Measurements from ENCODE around the gene TRMT61A.

Gene TRMT61A

GRCh38 chr14:103578401-103579075, 49.5 kb downstream of the TRMT61A start:
- no peak for TF ChIP-seq CTCF (IDR thresholded peaks at IDR 0.05; ENCODE audit: low read depth, low read length, missing control alignments)
- DNase-seq (ENCODE audit: low read depth) = no peak
- no peak overlapping the region for H3K4me3 ChIP-seq (ENCODE audit: low read depth, low read length)
- in situ Hi-C loops (cut with HindIII; ENCODE audit: low sequenced_read_pairs) = loop anchor here (10.0 kb wide), 1 partner anchor 116 kb away; no protein-coding TSS in a partner anchor

- DNase-seq (ENCODE audit: low read depth) = no peak
- no peak overlapping the region for H3K4me3 ChIP-seq (ENCODE audit: low read depth, low read length)
- in situ Hi-C loops (cut with HindIII; ENCODE audit: low sequenced_read_pairs) = no loop called here
- no peak for TF ChIP-seq CTCF (IDR thresholded peaks at IDR 0.05; ENCODE audit: low read depth, low read length, missing control alignments)
Observed at GRCh38 chr14:103581206-103581605, 52.2 kb downstream of the TRMT61A start.

- TF ChIP-seq CTCF (IDR thresholded peaks at IDR 0.05; ENCODE audit: low read depth, low read length, missing control alignments) = no peak
- H3K4me3 ChIP-seq (ENCODE audit: low read depth, low read length) = no peak overlapping the region
- in situ Hi-C loops (cut with HindIII; ENCODE audit: low sequenced_read_pairs) = no loop called here
- no peak for DNase-seq (ENCODE audit: low read depth)
Observed at GRCh38 chr14:103581954-103582703, 53.1 kb downstream of the TRMT61A start.

GRCh38 chr14:103584326-103584915, 55.4 kb downstream of the TRMT61A start:
- no peak for TF ChIP-seq CTCF (IDR thresholded peaks at IDR 0.05; ENCODE audit: low read depth, low read length, missing control alignments)
- in situ Hi-C loops (cut with HindIII; ENCODE audit: low sequenced_read_pairs) = no loop called here
- no peak overlapping the region for H3K4me3 ChIP-seq (ENCODE audit: low read depth, low read length)
- DNase-seq (ENCODE audit: low read depth) = no peak

Data from astrocyte of the cerebellum (primary cell).